Neuronal stem cell (in vitro differentiated cells): ENCODE measurements around the gene GPR141.
A peak's percentile ranks its signal among the peaks of the same experiment; 100 is the strongest.

Source experiments
- DNase-seq: peaks from one replicate; pipeline ENCODE4 v3.0.0-alpha.2; 2013; ENCODE audit warnings: low spot score
- H2AFZ ChIP-seq: one replicate; pipeline ENCODE4 v1.6.1; 2013; ENCODE audit warnings: mild to moderate bottlenecking, low read length, inconsistent platforms
- H2AK5ac ChIP-seq: 2 replicates; pipeline ENCODE4 v1.6.1; 2013; ENCODE audit warnings: low read depth, mild to moderate bottlenecking, inconsistent platforms, low read length, moderate library complexity, mixed read lengths
- H2BK120ac ChIP-seq: 2 replicates; pipeline ENCODE4 v1.6.1; 2013; ENCODE audit warnings: low read depth, mild to moderate bottlenecking, inconsistent platforms, low read length, moderate library complexity, mixed read lengths
- H2BK12ac ChIP-seq: one replicate; pipeline ENCODE4 v1.6.1; 2013; ENCODE audit warnings: low read length, inconsistent platforms
- H2BK15ac ChIP-seq: 2 replicates; pipeline ENCODE4 v1.6.1; 2013; ENCODE audit warnings: mild to moderate bottlenecking, low read length, inconsistent platforms, mixed read lengths
- H2BK5ac ChIP-seq: one replicate; pipeline ENCODE4 v1.6.1; 2013; ENCODE audit warnings: inconsistent platforms, mild to moderate bottlenecking, low read length, moderate library complexity
- H3K14ac ChIP-seq: one replicate; pipeline ENCODE4 v1.6.1; 2013; ENCODE audit warnings: low read length, inconsistent platforms
- H3K18ac ChIP-seq: 2 replicates; pipeline ENCODE4 v1.6.1; 2013; ENCODE audit warnings: low read length, inconsistent platforms
- H3K23ac ChIP-seq: 2 replicates; pipeline ENCODE4 v1.6.1; 2013; ENCODE audit warnings: low read depth, mild to moderate bottlenecking, mixed read lengths, low read length, inconsistent platforms; ENCODE audit not compliant: poor library complexity
- H3K27ac ChIP-seq: replicated peaks from 3 replicates; pipeline ENCODE4 v1.5.1; 2013; ENCODE audit warnings: low read length, inconsistent platforms
- H3K27me3 ChIP-seq, 3 experiments: 2 replicates each; pipeline ENCODE4 v1.6.1; 2013; ENCODE audit warnings: low read length in 3 of 3, mild to moderate bottlenecking in 2 of 3, inconsistent platforms in 1 of 3, low read depth in 1 of 3, mixed read lengths in 1 of 3, moderate library complexity in 1 of 3; ENCODE audit not compliant: control insufficient read depth in 3 of 3, insufficient read depth in 3 of 3
- H3K36me3 ChIP-seq, 2 donors: replicated peaks in 1 of 2; 2 replicates each; pipeline ENCODE4 v1.6.1; 2013; ENCODE audit warnings: low read length in 2 of 2; ENCODE audit not compliant: control insufficient read depth in 2 of 2, insufficient read depth in 2 of 2
- H3K4ac ChIP-seq: 2 replicates; pipeline ENCODE4 v1.6.1; 2013; ENCODE audit warnings: inconsistent platforms, mild to moderate bottlenecking, low read length, moderate library complexity
- H3K4me1 ChIP-seq, 2 donors: 1 replicate in 1 of 2; 2 replicates in 1 of 2; pipeline ENCODE4 v1.6.1; 2013; ENCODE audit warnings: low read length in 2 of 2, low read depth in 1 of 2; ENCODE audit not compliant: control insufficient read depth in 2 of 2, insufficient read depth in 1 of 2
- H3K4me2 ChIP-seq: one replicate; pipeline ENCODE4 v1.6.1; 2013; ENCODE audit warnings: mild to moderate bottlenecking, low read length, inconsistent platforms; ENCODE audit not compliant: insufficient read depth, poor library complexity, severe bottlenecking
- H3K4me3 ChIP-seq, 2 donors: 2 replicates each; pipeline ENCODE4 v1.5.1; 2013; ENCODE audit warnings: low read length in 2 of 2, mild to moderate bottlenecking in 2 of 2, inconsistent platforms in 1 of 2, moderate library complexity in 1 of 2
- H3K79me1 ChIP-seq: one replicate; pipeline ENCODE4 v1.6.1; 2013; ENCODE audit warnings: low read depth, mild to moderate bottlenecking, inconsistent platforms, low read length, moderate library complexity
- H3K9ac ChIP-seq: one replicate; pipeline ENCODE4 v1.6.1; 2013; ENCODE audit warnings: mild to moderate bottlenecking, low read depth, low read length, inconsistent platforms; ENCODE audit not compliant: poor library complexity
- H3K9me3 ChIP-seq, 2 donors: replicated peaks in 1 of 2; 2 replicates each; pipeline versions ENCODE3 to v1.6.1; 2013; ENCODE audit warnings: low read length in 2 of 2, mild to moderate bottlenecking in 2 of 2, inconsistent platforms in 1 of 2, low read depth in 1 of 2, mixed read lengths in 1 of 2, moderate library complexity in 1 of 2; ENCODE audit not compliant: control insufficient read depth in 2 of 2, insufficient read depth in 1 of 2
- H4K8ac ChIP-seq: one replicate; pipeline ENCODE4 v1.6.1; 2013; ENCODE audit warnings: low read depth, mild to moderate bottlenecking, inconsistent platforms, low read length, moderate library complexity
- H4K91ac ChIP-seq: one replicate; pipeline ENCODE4 v1.6.1; 2013; ENCODE audit warnings: low read length, low read depth, mild to moderate bottlenecking, inconsistent platforms; ENCODE audit not compliant: poor library complexity
- WGBS, 2 donors: extraction: QIAGEN DNeasy Blood & Tissue Kit; methylation state at CpG; one replicate each; pipeline ENCODE4 v1.1.7; 2013; ENCODE audit warnings: missing lambda C conversion rate in 2 of 2, mixed read lengths in 1 of 2; ENCODE audit not compliant: insufficient read length in 2 of 2, insufficient replicate concordance in 1 of 2; ENCODE audit errors: extremely low coverage in 2 of 2; 5-methylcytosine and 5-hydroxymethylcytosine counted together

Gene GPR141

DNA sequence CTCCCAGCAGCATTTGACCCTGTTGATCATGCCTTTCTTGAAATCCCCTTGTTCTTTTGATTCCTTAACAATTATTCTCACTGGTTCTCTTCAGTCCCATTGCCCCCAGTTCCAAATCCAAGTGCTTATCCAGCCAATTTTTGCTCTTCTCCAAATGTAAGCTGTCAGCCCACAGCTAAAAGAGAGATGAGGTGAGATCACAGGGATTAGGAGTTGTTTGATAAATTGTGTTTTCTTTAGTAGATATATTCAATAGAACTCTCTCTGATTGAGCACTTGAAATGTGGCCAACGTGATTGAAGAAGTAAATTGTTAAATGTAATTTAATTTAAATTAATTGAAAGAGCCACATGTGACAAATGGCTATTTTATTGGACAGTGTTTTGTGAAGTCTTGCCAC lies 88.2 kb downstream of the GPR141 start:
- no peak overlapping the region for H3K18ac ChIP-seq
- no peak overlapping the region for H3K14ac ChIP-seq
- H3K27ac ChIP-seq: no peak overlapping the region
- H3K4ac ChIP-seq: no peak overlapping the region
- no peak overlapping the region for H3K4me2 ChIP-seq
- no peak overlapping the region for H3K9ac ChIP-seq
- H3K4me1 ChIP-seq: no peaks in the 10 kb centered on the region
- no peaks in the 10 kb centered on the region for H3K27me3 ChIP-seq
- no peak overlapping the region for H3K4me3 ChIP-seq
- H2AFZ ChIP-seq: no peak overlapping the region
- H3K36me3 ChIP-seq: no peaks in the 10 kb centered on the region
- no peak overlapping the region for H4K8ac ChIP-seq
- no peak overlapping the region for H4K91ac ChIP-seq
- no peak overlapping the region for H3K23ac ChIP-seq
- no peak overlapping the region for H2BK120ac ChIP-seq
- no peak for DNase-seq
- peaks cover 0 to 6% of the 10 kb centered on the region in 2 donors for H3K9me3 ChIP-seq
- no peaks in the 10 kb centered on the region for H3K79me1 ChIP-seq
- H2BK12ac ChIP-seq: no peak overlapping the region
- H2AK5ac ChIP-seq: no peak overlapping the region
- no peak overlapping the region for H2BK5ac ChIP-seq
- H2BK15ac ChIP-seq: no peak overlapping the region
- WGBS, 2 donors: no CpG with 5 or more reads among the region's 1 CpG

DNA sequence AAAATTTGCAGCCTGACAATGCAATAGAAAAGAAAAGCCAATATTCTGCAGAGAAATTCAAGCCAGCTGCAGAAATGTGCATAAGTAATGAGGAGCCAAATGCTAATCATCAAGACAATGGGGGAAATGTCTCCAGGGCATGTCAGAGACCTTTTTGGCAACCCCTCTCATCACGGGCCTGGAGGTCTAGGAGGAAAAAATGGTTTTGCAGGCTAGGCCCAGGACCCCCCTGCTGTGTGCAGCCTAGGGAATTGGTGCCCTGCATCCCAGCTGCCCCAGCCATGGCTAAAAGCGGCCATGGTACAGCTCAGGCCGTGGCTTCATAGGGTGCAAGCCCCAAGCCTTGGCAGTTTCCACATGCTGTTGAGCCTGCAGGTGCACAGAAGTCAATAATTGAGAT lies 92.4 kb downstream of the GPR141 start:
- Histone ChIP-seq H3K18ac (no peak overlapping the region), H3K4me3 (no peak overlapping the region), H3K36me3 (no peaks in the 10 kb centered on the region), H2BK120ac (no peak overlapping the region), H2BK5ac (no peak overlapping the region), H3K14ac (no peak overlapping the region), H2AK5ac (no peak overlapping the region), H3K4me2 (no peak overlapping the region), H2BK12ac (no peak overlapping the region), H2BK15ac (no peak overlapping the region), H3K9ac (no peak overlapping the region), H3K27ac (no peak overlapping the region), H4K91ac (no peak overlapping the region), H3K4ac (no peak overlapping the region), H2AFZ (no peak overlapping the region), H3K23ac (no peak overlapping the region), H3K4me1 (no peaks in the 10 kb centered on the region), H4K8ac (no peak overlapping the region), H3K9me3 (peaks cover 0 to 6% of the 10 kb centered on the region in 2 donors), H3K27me3 (no peaks in the 10 kb centered on the region), H3K79me1 (no peaks in the 10 kb centered on the region)
- WGBS, 2 donors: no CpG with 5 or more reads among the region's 3 CpGs
- DNase-seq: no peak

DNA sequence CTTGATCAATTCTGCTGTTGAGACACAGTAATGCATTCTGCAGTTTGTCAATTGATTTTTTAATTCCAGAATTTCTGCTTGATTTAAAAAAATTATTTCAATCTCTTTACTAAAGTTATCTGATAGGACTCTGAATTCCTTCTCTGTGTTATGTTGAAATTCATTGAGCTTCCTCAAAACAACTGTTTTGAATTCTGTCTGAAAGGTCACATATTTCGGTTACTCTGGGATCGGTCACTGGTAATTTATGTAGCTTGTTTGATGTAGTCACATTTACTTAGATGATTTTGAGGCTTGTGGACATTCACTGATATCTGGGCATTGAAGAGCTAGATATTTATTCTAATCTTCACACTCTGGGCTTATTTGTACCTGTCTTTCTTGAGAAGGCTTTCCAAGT lies 97.6 kb downstream of the GPR141 start:
- Histone ChIP-seq H4K8ac (no peak overlapping the region), H3K14ac (no peak overlapping the region), H3K18ac (no peak overlapping the region), H3K9ac (no peak overlapping the region), H3K23ac (no peak overlapping the region), H2BK5ac (no peak overlapping the region), H2AFZ (no peak overlapping the region), H2BK12ac (no peak overlapping the region), H3K79me1 (peaks cover 2% of the 10 kb centered on the region), H3K9me3 (peaks cover 0 to 2% of the 10 kb centered on the region in 2 donors), H4K91ac (no peak overlapping the region), H3K27me3 (no peaks in the 10 kb centered on the region), H3K4ac (no peak overlapping the region), H2AK5ac (no peak overlapping the region), H3K27ac (no peak overlapping the region), H3K4me3 (no peak overlapping the region), H3K4me2 (no peak overlapping the region), H3K36me3 (no peaks in the 10 kb centered on the region), H2BK15ac (no peak overlapping the region), H2BK120ac (no peak overlapping the region), H3K4me1 (peaks cover 5 to 6% of the 10 kb centered on the region in 2 donors)
- no peak for DNase-seq
- no CpG with 5 or more reads among the region's 2 CpGs for whole genome bisulfite sequencing, 2 donors

DNA sequence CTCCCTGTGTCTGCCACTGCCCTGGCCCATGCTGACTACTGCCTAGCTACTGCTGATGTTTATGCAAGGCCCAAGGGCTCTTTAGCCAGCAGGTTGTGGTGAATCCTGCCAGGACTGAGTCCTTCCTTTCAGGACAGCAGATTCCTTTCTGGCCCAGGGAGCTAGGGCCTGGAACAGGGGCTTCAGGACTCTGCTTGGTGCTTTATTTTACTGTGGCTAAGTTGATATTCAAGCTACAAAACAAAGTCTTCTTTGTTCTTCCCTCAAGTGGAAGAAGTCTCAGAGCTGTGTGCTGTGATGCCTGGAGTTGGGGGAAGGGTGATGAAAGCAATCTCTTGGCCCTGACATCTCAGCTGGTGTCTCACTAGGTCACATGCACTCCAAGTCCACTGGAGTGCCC lies 98.6 kb downstream of the GPR141 start:
- no peaks in the 10 kb centered on the region for H3K27me3 ChIP-seq
- no peak overlapping the region for H2BK15ac ChIP-seq
- DNase-seq: no peak

More for the DNA sequence above, 98.6 kb downstream of the GPR141 start:
- no peak overlapping the region for H4K91ac ChIP-seq
- H3K18ac ChIP-seq: peak overlapping the region; percentile 40
- no peak overlapping the region for H2AK5ac ChIP-seq
- no peak overlapping the region for H3K4ac ChIP-seq
- peak overlapping the region; percentile 86 for H2AFZ ChIP-seq
- no peak overlapping the region for H3K27ac ChIP-seq
- H2BK120ac ChIP-seq: no peak overlapping the region
- H3K4me3 ChIP-seq: no peak overlapping the region
- H2BK12ac ChIP-seq: no peak overlapping the region
- H3K36me3 ChIP-seq: no peaks in the 10 kb centered on the region
- peaks cover 2% of the 10 kb centered on the region for H3K79me1 ChIP-seq
- no peak overlapping the region for H2BK5ac ChIP-seq
- peaks cover 5 to 6% of the 10 kb centered on the region in 2 donors for H3K4me1 ChIP-seq
- no peak overlapping the region for H3K23ac ChIP-seq
- H3K9ac ChIP-seq: no peak overlapping the region
- no peaks in the 10 kb centered on the region for H3K9me3 ChIP-seq
- no peak overlapping the region for H3K4me2 ChIP-seq
- no peak overlapping the region for H3K14ac ChIP-seq
- no peak overlapping the region for H4K8ac ChIP-seq
